OCI-LY3 (cell line): ENCODE results near the gene ASPG.

ENCODE experiments used
- H2AFZ ChIP-seq: fragments of 200-600, 300-600 bp; shearing (Covaris generic); 2 replicates; pipeline ENCODE4 v1.6.0; 2014; ENCODE audit warnings: antibody characterized with exemption, low read depth, low read length
- H3K27ac ChIP-seq: fragments of 200-600, 300-600 bp; sonication (generic); 2 replicates; pipeline ENCODE4 v1.5.1; 2014; ENCODE audit warnings: mild to moderate bottlenecking, low read length, moderate library complexity, mixed read lengths
- H3K27me3 ChIP-seq: fragments of 200-600, 300-600 bp; sonication (generic); 2 replicates; pipeline ENCODE4 v1.6.1; 2014; ENCODE audit warnings: low read depth, low read length, mixed read lengths
- H3K36me3 ChIP-seq: fragments of 200-600, 300-600 bp; sonication (generic); replicated peaks from 2 replicates; pipeline ENCODE3; 2014; ENCODE audit warnings: low read depth, low read length, mixed read lengths
- H3K4me1 ChIP-seq: fragments of 300-600, 200-600 bp; sonication (generic); 2 replicates; pipeline ENCODE4 v1.6.1; 2014; ENCODE audit warnings: low read length, mixed read lengths
- H3K4me2 ChIP-seq: fragments of 200-600, 300-600 bp; sonication (generic); 2 replicates; pipeline ENCODE4 v1.6.1; 2014; ENCODE audit warnings: low read length, mixed read lengths
- H3K4me3 ChIP-seq: fragments of 300-600, 200-600 bp; sonication (generic); 2 replicates; pipeline ENCODE4 v1.5.1; 2014; ENCODE audit warnings: antibody characterized with exemption, mild to moderate bottlenecking, low read length, moderate library complexity
- H3K79me2 ChIP-seq: fragments of 300-600, 200-600 bp; shearing (Covaris generic); 2 replicates; pipeline ENCODE4 v1.6.1; 2014; ENCODE audit warnings: mild to moderate bottlenecking, low read length, mixed read lengths
- H3K9ac ChIP-seq: fragments of 300-600, 200-600 bp; shearing (Covaris generic); 2 replicates; pipeline ENCODE4 v1.6.0; 2014; ENCODE audit warnings: mild to moderate bottlenecking, low read length, moderate library complexity
- H3K9me3 ChIP-seq: fragments of 200-600, 300-600 bp; shearing (Covaris generic); 2 replicates; pipeline ENCODE4 v1.6.1; 2014; ENCODE audit warnings: low read length, mixed read lengths; ENCODE audit not compliant: insufficient read depth
- H4K20me1 ChIP-seq: fragments of 200-600, 300-600 bp; sonication (generic); 2 replicates; pipeline ENCODE4 v1.6.1; 2016; ENCODE audit warnings: low read length, mixed read lengths; ENCODE audit not compliant: insufficient read depth
- EZH2phosphoT487 ChIP-seq: fragments of 200-600 bp; shearing (Covaris generic); IDR thresholded peaks from 2 replicates; pipeline ENCODE4 v1.6.1; 2018; ENCODE audit warnings: antibody characterized with exemption, mixed run types, low read depth
- TF ChIP-seq, protein P1 (sequence below): fragments of 200-600, 300-600 bp; sonication (generic); IDR thresholded peaks from 2 replicates; pipeline ENCODE4 v1.5.1; 2014; ENCODE audit warnings: antibody characterized with exemption, low read length, low read depth

The ASPG gene

DNA sequence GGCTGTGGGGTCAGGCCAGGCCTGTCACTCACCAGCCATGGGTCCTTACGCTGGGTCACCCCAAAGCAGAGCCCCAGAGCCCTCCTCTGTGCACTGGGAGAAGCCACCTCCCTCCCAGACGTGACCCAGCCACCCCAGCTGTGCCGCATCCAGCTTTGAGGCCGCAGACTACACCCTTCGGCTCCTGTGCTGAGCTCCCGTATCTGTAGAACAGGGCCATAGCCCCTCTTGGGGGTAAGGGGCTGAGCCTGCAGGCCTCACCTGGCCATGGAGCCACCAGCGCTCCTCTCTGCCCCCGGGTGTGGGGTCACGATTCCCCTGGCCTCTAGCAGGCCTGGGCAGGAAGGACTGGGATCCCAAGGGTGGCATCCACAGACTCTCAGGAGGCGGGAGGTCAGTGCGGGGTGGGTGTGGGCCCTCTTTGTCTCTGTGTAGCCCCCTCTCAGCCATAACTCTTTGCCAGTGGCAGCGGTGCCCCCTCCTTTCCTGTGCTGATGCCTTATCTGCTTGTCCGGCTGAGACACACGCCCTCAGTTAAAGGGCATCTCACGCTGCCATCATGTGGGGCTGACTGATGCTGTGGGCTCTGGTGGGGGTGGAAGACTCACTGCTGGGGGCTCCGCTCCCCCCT lies 16.3 kb downstream of the ASPG start:
- H3K9me3 ChIP-seq: no peaks in the 10 kb centered on the region
- H4K20me1 ChIP-seq: no peaks in the 10 kb centered on the region
- no peak overlapping the region for H3K4me2 ChIP-seq
- no peaks in the 10 kb centered on the region for H3K4me1 ChIP-seq
- no peaks in the 10 kb centered on the region for H3K36me3 ChIP-seq
- no peaks in the 10 kb centered on the region for H3K79me2 ChIP-seq
- H3K27me3 ChIP-seq: no peaks in the 10 kb centered on the region
- H2AFZ ChIP-seq: no peak overlapping the region
- no peak overlapping the region for H3K27ac ChIP-seq
- no peak overlapping the region for H3K4me3 ChIP-seq
- no peak for TF ChIP-seq EZH2phosphoT487
- TF ChIP-seq, protein P1, sequence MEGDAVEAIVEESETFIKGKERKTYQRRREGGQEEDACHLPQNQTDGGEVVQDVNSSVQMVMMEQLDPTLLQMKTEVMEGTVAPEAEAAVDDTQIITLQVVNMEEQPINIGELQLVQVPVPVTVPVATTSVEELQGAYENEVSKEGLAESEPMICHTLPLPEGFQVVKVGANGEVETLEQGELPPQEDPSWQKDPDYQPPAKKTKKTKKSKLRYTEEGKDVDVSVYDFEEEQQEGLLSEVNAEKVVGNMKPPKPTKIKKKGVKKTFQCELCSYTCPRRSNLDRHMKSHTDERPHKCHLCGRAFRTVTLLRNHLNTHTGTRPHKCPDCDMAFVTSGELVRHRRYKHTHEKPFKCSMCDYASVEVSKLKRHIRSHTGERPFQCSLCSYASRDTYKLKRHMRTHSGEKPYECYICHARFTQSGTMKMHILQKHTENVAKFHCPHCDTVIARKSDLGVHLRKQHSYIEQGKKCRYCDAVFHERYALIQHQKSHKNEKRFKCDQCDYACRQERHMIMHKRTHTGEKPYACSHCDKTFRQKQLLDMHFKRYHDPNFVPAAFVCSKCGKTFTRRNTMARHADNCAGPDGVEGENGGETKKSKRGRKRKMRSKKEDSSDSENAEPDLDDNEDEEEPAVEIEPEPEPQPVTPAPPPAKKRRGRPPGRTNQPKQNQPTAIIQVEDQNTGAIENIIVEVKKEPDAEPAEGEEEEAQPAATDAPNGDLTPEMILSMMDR: no peak
- no peak overlapping the region for H3K9ac ChIP-seq

DNA sequence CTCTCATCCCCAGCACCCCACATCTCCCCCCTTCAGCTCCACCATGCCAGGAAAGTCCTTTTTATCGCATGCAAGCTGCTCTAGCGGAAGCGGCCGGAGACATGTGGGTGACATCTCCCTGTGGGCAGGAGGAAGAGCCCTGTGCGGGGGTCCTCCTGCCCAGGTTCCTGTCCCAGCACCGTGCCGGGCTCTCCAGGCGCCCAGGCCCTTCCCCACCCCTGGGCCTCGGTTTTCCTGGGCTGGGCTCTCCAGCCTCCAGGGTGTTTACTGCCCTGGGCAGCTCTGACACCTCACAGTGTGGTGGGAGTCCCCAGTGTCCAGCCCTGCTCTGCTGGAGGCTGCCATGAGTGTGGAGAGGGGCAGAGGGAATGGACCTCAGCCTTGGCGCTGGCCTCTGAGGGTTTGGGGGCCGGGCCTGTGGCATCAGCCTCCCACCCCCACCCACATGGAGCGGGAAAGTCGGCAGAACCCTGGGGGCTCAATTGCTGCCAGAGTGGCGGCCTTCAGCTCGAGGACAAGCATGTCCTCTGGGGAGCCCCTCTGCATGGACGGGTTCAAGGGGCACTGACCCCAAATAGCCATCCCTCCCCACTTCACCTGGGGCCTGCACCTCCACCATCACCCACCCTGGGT lies 16.9 kb downstream of the ASPG start:
- Histone ChIP-seq H3K4me1 (no peaks in the 10 kb centered on the region), H3K4me2 (no peak overlapping the region), H3K27ac (no peak overlapping the region), H3K9ac (no peak overlapping the region), H3K36me3 (no peaks in the 10 kb centered on the region), H3K27me3 (no peaks in the 10 kb centered on the region), H3K79me2 (no peaks in the 10 kb centered on the region), H3K4me3 (no peak overlapping the region), H4K20me1 (no peaks in the 10 kb centered on the region), H3K9me3 (no peaks in the 10 kb centered on the region), H2AFZ (no peak overlapping the region)
- TF ChIP-seq EZH2phosphoT487: no peak
- TF ChIP-seq, protein P1: no peak

DNA sequence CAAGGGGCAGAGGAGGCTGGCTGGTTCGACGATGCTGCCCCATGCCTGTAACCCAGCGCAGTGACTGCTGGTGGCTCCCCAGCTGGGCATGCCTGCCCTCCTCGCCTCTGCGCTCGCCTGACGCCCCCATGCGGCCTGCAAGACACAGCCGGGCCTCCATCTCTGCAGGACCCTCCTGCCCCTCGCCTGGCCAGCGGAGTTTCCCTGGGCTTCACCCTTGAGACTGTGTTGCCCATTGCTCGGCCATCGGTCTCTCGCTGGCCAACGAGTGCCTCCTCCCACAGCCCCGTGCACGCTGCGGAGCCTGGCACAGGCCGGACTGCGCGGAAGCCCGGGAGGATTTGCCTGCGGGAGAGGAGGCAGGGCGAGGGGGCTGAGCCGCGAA lies 17.6 kb downstream of the ASPG start:
- H3K9me3 ChIP-seq: no peaks in the 10 kb centered on the region
- no peaks in the 10 kb centered on the region for H3K27me3 ChIP-seq
- no peaks in the 10 kb centered on the region for H4K20me1 ChIP-seq
- H3K4me1 ChIP-seq: no peaks in the 10 kb centered on the region
- no peaks in the 10 kb centered on the region for H3K36me3 ChIP-seq
- H3K9ac ChIP-seq: no peak overlapping the region
- H2AFZ ChIP-seq: no peak overlapping the region
- no peaks in the 10 kb centered on the region for H3K79me2 ChIP-seq
- TF ChIP-seq, protein P1: no peak
- no peak for TF ChIP-seq EZH2phosphoT487
- no peak overlapping the region for H3K27ac ChIP-seq
- no peak overlapping the region for H3K4me3 ChIP-seq
- H3K4me2 ChIP-seq: no peak overlapping the region

DNA sequence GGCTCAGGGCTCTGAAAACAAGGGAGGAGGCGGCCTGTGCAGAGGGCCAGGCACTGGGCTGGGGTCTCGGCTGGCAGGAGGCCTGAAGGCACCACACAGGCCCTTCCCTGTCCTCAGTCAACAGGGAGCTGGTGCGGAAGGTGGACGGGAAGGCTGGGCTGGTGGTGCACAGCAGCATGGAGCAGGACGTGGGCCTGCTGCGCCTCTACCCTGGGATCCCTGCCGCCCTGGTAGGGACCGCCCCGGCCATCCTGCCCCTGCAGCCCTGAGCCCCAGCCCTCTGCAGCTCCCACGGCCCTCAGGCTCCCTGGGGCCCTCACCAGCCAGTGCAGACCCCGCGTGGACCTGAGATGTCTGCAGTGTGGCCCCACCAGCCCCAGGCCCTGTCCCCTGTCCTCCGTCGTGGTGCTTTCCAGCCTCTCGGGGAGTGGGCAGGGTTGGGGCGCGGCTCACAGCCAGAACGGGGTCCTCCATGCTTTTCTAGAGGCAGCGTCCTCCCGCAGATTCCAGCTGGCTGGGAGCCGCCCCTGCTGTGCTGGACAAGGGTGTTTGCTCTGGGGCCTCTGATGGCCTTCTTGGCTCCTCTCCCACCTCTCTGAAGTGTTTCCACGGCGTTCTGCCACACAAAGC lies 18.1 kb downstream of the ASPG start:
- H3K9ac ChIP-seq: no peak overlapping the region
- TF ChIP-seq EZH2phosphoT487: no peak
- TF ChIP-seq, protein P1: no peak

More for the DNA sequence above, 18.1 kb downstream of the ASPG start:
- H2AFZ ChIP-seq: no peak overlapping the region
- H3K27ac ChIP-seq: no peak overlapping the region
- no peaks in the 10 kb centered on the region for H4K20me1 ChIP-seq
- no peak overlapping the region for H3K4me3 ChIP-seq
- no peaks in the 10 kb centered on the region for H3K36me3 ChIP-seq
- H3K9me3 ChIP-seq: no peaks in the 10 kb centered on the region
- no peaks in the 10 kb centered on the region for H3K27me3 ChIP-seq
- no peak overlapping the region for H3K4me2 ChIP-seq
- H3K4me1 ChIP-seq: no peaks in the 10 kb centered on the region
- no peaks in the 10 kb centered on the region for H3K79me2 ChIP-seq
